DND-41 (cell line): Measurements from ENCODE around the gene HEATR1.
"Not testable (repeated sequence)": the region's sequence is repeated elsewhere in the genome, so short reads cannot be mapped to it uniquely, and the experiment has no call there.

Experiments
- ATAC-seq: fragments of 200-7000 bp; cut with Tn5 transposase; 3 replicates; pipeline ENCODE4 v1.9.1; 2021; ENCODE audit warnings: low read depth; ENCODE audit not compliant: insufficient read depth
- DNase-seq: peaks from one replicate; pipeline ENCODE4 v3.0.0-alpha.2; 2020
- H2AFZ ChIP-seq: 2 replicates; pipeline ENCODE4 v1.6.0; 2012; ENCODE audit warnings: low read depth, low read length
- H3K27ac ChIP-seq: 2 replicates; pipeline ENCODE4 v1.5.1; 2012; ENCODE audit warnings: low read length, inconsistent platforms
- H3K27me3 ChIP-seq: fragments of 200-600 bp; sonication (generic); 2 replicates; pipeline ENCODE4 v1.6.0; 2012; ENCODE audit warnings: low read length, mild to moderate bottlenecking, inconsistent platforms; ENCODE audit not compliant: insufficient read depth, poor library complexity
- H3K36me3 ChIP-seq: 2 replicates; pipeline ENCODE4 v1.5.1; 2012; ENCODE audit warnings: low read length, inconsistent platforms; ENCODE audit not compliant: insufficient read depth
- H3K4me1 ChIP-seq: 2 replicates; pipeline ENCODE4 v1.5.1; 2012; ENCODE audit warnings: mild to moderate bottlenecking, low read length; ENCODE audit not compliant: insufficient read depth
- H3K4me2 ChIP-seq: 2 replicates; pipeline ENCODE4 v1.6.0; 2012; ENCODE audit warnings: mild to moderate bottlenecking, moderate library complexity, low read length, inconsistent platforms; ENCODE audit not compliant: insufficient read depth
- H3K4me3 ChIP-seq, 2 experiments: fragments of 200-600 bp in 1 of 2; shearing (Covaris generic) in 1 of 2; 2 replicates each; pipeline ENCODE4 v1.5.1; 2012 to 2016; ENCODE audit warnings: inconsistent platforms in 2 of 2, low read length in 2 of 2, mild to moderate bottlenecking in 2 of 2, low read depth in 1 of 2, moderate library complexity in 1 of 2
- H3K79me2 ChIP-seq: 2 replicates; pipeline ENCODE4 v1.6.0; 2012; ENCODE audit warnings: low read length, inconsistent platforms; ENCODE audit not compliant: insufficient read depth
- H3K9ac ChIP-seq: 2 replicates; pipeline ENCODE4 v1.6.0; 2012; ENCODE audit warnings: low read depth, mild to moderate bottlenecking, inconsistent platforms, low read length, moderate library complexity
- H3K9me3 ChIP-seq: 2 replicates; pipeline ENCODE4 v1.5.1; 2012; ENCODE audit warnings: low read length, moderate library complexity, mild to moderate bottlenecking, inconsistent platforms; ENCODE audit not compliant: insufficient read depth, severe bottlenecking
- H4K20me1 ChIP-seq: 2 replicates; pipeline ENCODE4 v1.6.0; 2012; ENCODE audit warnings: low read length; ENCODE audit not compliant: insufficient read depth
- CTCF ChIP-seq: IDR thresholded peaks from 2 replicates; pipeline ENCODE4 v1.5.1; 2012; ENCODE audit warnings: borderline replicate concordance, low read length, moderate library complexity, mild to moderate bottlenecking; ENCODE audit not compliant: poor library complexity, severe bottlenecking; ENCODE audit errors: extremely low read depth
- EZH2 ChIP-seq: IDR thresholded peaks from 3 replicates; pipeline ENCODE4 v1.6.1; 2012; ENCODE audit warnings: borderline replicate concordance, low read depth, mild to moderate bottlenecking, moderate library complexity, low read length, inconsistent platforms; ENCODE audit not compliant: severe bottlenecking

Gene HEATR1

GRCh38 chr1:236608930-236609726 is 4.8 kb upstream of the HEATR1 start:
- no peak overlapping the region for H3K4me3 ChIP-seq
- DNase-seq (peak; percentile 51), ATAC-seq (no peak)
- no peak for TF ChIP-seq EZH2
- peak; percentile 52 for TF ChIP-seq CTCF
- H3K9ac ChIP-seq: no peak overlapping the region
- peaks cover 2% of the 10 kb centered on the region for H3K79me2 ChIP-seq
- no peaks in the 10 kb centered on the region for H3K36me3 ChIP-seq
- H3K27ac ChIP-seq: no peak overlapping the region
- no peaks in the 10 kb centered on the region for H4K20me1 ChIP-seq
- no peaks in the 10 kb centered on the region for H3K27me3 ChIP-seq
- H3K4me2 ChIP-seq: no peak overlapping the region
- H3K4me1 ChIP-seq: peaks cover 9% of the 10 kb centered on the region
- H3K9me3 ChIP-seq: no peaks in the 10 kb centered on the region
- no peak overlapping the region for H2AFZ ChIP-seq

GRCh38 chr1:236607597-236607996 is 3.3 kb upstream of the HEATR1 start:
- not testable (repeated sequence) for H3K27me3 ChIP-seq, H3K9ac ChIP-seq, H3K36me3 ChIP-seq, DNase-seq, H3K27ac ChIP-seq, H3K9me3 ChIP-seq, H2AFZ ChIP-seq, H3K4me3 ChIP-seq, H4K20me1 ChIP-seq, ATAC-seq, H3K4me2 ChIP-seq
- peaks cover 21% of the 10 kb centered on the region for H3K4me1 ChIP-seq
- peaks cover 17% of the 10 kb centered on the region for H3K79me2 ChIP-seq

GRCh38 chr1:236604905-236605806 is 840 bp upstream of the HEATR1 start:
- Histone ChIP-seq H3K79me2 (peaks cover 35% of the 10 kb centered on the region), H4K20me1 (no peaks in the 10 kb centered on the region), H3K9me3 (no peaks in the 10 kb centered on the region), H3K27me3 (no peaks in the 10 kb centered on the region), H3K36me3 (peaks cover 27% of the 10 kb centered on the region), H2AFZ (peak overlapping the region; percentile 95), H3K4me3 (peak overlapping the region; percentile 60 to 90), H3K27ac (peak overlapping the region; percentile 87), H3K9ac (peak overlapping the region; percentile 63), H3K4me1 (peaks cover 25% of the 10 kb centered on the region), H3K4me2 (peak overlapping the region; percentile 81)
- ATAC-seq (no peak), DNase-seq (no peak)
- TF ChIP-seq EZH2 (no peak), CTCF (no peak)

- Histone ChIP-seq H3K4me3 (no peak overlapping the region), H3K79me2 (peaks cover 38% of the 10 kb centered on the region), H3K4me1 (peaks cover 25% of the 10 kb centered on the region), H3K4me2 (peak overlapping the region; percentile 81), H2AFZ (no peak overlapping the region), H3K36me3 (peaks cover 54% of the 10 kb centered on the region), H3K27me3 (no peaks in the 10 kb centered on the region), H3K9me3 (no peaks in the 10 kb centered on the region), H4K20me1 (no peaks in the 10 kb centered on the region; the same call in 1 of the 2 replicates), H3K27ac (no peak overlapping the region), H3K9ac (no peak overlapping the region)
- ATAC-seq (no peak), DNase-seq (no peak)
- TF ChIP-seq CTCF: no peak
- no peak for TF ChIP-seq EZH2
These were observed 2.1 kb downstream of the HEATR1 start for GRCh38 chr1:236602171-236602570.
